ENCODE measurements around the gene DMAC2L.
"Not testable (repeated sequence)": the region's sequence is repeated elsewhere in the genome, so short reads cannot be mapped to it uniquely, and the experiment has no call there.

The DMAC2L gene

GRCh38 chr14:50331596-50331995 is 19.5 kb downstream of the DMAC2L start:
- no peak for DNase-seq

GRCh38 chr14:50333014-50333509 is 20.9 kb downstream of the DMAC2L start:
- DNase-seq, result peak; percentile 95

- no peak for DNase-seq
Measured at GRCh38 chr14:50334211-50334610, 22.1 kb downstream of the DMAC2L start.

DNA sequence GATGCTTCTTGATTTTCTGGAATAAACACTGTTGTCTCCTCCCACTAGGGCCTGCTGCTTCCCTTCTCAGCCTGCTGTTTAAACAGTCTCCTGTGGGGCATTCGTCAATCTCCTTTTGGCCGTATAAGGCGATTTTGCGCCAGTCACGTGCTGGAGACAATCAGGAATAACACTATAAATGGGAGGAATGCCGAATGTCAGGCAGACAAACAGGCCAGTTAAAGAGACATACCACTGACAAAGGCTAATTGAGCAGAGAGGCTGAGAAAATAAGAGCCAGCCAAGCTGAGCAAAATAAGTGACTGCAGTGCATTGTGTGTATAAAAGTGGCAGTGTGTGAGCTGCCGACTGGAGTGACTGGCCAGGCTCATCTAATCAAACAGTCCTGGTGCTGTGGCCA is 23.3 kb downstream of the DMAC2L start:
- DNase-seq, result peak; percentile 85

- peak; percentile 46 for DNase-seq
Measured at GRCh38 chr14:50335989-50336824, 24.1 kb downstream of the DMAC2L start.

DNA sequence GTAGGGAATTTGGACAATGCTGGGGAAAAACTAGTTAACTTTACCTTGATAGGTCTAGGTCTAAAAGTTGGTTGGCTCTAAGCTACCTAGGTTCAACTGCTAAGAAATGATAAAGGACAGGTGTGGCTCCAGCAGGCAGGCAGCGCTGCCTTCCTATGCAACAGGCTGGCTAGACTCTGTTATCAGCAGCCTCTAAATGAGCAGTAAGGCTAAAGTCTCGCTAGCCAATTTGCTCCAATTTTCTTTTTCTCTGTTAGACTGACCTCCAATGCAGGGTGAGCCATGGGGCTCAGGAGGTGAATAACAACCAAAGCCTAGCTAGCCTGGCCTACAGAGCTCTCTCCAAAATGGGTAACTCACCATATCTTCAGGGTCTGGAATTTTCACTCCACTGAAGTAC is 26.5 kb downstream of the DMAC2L start:
- DNase-seq, result no peak

DNA sequence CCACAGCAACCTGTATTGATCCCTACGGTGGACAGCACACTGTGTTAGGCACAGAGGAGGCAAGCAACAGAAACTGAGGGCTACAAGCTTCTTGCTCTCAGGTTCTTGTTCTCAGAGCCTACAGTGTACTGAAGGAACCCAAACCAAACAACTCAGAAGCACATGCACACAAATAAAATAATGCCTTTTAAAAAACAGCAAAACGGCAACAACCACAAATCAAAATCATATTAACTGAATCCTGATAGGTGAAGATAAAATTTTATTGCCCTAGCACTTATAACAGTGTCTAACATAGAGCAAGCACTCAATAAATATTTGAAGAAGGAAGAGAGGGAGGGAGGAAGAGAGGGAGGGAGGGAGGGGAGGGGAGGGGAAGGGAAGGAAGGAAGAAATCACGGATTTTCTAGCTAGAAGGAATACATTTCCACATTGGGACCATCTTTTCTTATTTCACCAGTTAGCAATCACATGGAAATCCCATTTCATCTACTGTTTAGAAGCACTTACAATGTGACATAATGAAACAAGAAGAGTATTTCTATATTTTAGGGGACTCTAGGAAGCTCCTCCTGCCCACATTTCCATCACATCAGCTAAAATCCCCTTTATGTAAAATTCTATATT is 27.2 kb downstream of the DMAC2L start:
- DNase-seq, result no peak

GRCh38 chr14:50340045-50340444 is 27.9 kb downstream of the DMAC2L start:
- DNase-seq, result no peak

GRCh38 chr14:50340963-50341362 is 28.8 kb downstream of the DMAC2L start:
- DNase-seq, result no peak

DNA sequence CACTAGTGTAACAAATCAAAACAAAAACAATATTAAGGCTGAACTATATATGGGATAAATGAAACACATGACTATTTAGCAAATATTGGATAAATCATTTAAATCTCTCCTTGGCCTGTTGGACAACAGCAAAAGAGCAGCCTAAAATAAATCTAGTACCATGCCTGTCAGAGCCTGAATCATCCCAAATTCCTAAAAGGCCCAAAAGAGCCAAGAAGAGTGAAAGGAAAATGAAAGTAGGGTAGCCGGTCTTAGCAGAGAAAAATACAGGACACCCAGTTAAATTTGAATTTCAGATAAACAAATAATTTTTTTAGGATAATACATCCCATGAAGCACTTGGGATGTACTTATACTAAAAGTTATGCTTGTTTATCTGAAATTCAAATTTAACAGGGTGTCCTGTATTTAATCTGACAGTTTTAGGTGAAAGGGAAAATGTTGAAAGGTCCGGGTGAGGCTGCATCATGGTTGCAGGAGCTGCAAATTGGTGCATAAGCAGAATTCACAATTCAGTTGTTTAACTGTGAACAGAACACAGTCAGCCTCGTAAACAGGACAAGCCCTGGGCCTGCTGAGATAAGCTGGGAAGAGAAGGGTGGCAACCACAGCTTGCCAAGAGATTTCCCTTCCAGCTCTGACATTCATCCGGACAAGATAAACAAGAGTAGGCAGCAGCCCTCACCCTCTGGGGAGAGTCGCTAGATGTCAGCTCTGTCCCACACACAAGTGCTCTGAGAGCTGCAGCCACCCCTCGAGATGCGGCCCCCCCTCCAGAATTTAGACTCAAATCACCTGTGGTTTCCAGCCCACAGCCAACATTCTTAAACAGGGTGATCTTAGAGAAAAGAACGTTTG is 30.3 kb downstream of the DMAC2L start:
- peak; percentile 90 for DNase-seq

DNA sequence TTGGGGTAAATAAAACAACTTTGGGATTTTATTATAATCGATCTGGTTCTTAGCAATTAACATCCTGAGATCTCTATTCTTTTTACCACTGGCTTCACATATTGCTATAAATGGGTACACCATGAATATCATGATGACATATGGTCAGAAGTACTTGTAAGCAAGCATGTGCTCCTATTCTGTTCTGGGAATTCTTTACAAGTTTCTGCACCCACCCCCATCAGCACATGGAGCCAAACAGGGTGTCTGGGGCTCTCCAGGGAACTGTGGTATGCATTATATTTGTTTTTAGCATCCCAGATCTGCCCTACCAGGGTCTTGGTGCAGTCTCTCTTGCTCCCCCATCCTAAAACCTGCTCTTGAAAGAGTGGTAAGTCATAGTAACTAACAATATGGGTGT is 31.3 kb downstream of the DMAC2L start:
- DNase-seq, result peak; percentile 60

DNA sequence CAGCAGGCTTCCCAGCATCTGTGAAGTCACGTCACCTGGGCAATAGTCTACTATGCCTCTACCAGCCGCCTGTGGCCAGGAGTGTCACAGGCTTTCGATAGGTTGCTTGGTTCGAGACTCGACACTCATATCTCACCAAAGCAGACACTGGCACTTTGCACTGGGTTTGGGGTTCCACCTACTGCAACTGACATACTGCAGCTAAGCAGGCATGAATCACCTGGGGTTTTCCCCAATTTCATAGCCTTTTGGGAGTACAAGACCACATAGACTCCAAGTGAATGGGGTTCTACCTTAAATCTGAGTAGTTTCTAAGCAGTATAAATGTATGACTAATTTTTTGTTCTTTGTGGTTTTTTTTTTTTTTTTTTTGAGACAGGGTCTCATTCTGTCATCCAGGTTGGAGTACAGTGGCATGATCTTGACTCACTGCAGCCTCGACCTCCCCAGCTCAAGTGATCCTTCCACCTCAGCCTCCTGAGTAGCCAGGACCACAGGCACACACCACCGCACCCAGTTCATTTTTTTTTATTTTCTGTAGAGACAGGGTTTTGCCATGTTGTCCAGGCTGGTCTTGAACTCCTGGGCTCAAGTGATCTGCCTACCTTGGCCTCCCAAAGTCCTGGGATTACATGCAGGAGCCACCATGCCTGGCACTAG is 32.1 kb downstream of the DMAC2L start:
- peak; percentile 65 for DNase-seq

GRCh38 chr14:50344876-50345563 is 32.9 kb downstream of the DMAC2L start:
- DNase-seq, result peak; percentile 64

DNA sequence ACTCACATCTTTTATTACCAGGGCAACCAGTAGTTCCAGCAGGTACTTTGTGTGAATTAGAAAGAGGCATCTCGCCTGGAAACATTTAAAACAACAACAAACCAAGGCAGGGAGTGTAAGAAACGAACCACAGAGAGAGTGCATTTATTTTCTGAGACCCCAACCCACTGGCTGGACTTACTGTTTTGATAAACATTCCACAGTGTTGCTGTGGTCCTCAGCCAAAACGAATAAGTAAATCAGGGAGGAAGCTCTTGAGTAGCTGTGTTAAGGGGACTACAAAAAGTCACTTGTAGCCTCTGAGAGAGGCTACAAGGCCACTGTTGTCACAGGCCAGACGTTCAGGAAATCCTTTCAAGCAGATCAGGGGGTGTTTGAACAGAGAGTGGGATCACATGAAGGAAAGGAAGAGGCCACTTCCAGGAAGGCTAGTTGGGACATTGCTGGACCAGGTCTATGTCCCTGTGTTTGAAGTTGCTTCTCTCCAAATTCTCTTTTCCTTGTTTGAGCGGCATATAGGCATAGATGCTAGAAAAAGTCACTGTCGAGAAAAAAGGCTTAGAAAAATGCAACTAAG is 33.8 kb downstream of the DMAC2L start:
- no peak for DNase-seq

DNA sequence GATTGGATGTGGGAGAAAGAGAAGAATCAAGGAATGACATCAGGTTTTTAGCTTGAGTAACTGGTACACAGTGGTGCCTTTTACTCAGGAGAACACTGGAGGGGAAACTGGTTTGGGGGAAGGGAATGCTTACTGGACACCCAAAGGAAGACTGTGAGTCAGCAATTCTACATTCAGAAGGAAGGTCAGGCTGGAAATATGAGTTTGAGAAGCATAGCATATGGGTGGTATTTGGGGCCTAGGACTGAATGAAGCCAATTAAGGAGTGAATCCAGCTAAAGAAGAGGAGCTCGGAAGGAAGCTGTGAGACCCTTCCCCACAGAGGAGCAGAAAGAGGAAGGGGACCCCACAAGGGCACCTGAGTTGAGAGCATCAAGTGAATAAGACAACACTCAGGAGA is 35.4 kb downstream of the DMAC2L start:
- DNase-seq, result peak; percentile 83

- DNase-seq, result no peak
Measured at GRCh38 chr14:50348933-50349332, 36.8 kb downstream of the DMAC2L start.

GRCh38 chr14:50350975-50351374 is 38.9 kb downstream of the DMAC2L start:
- peak; percentile 82 for DNase-seq

- DNase-seq, result no peak
Measured at GRCh38 chr14:50352584-50352983, 40.5 kb downstream of the DMAC2L start.

DNA sequence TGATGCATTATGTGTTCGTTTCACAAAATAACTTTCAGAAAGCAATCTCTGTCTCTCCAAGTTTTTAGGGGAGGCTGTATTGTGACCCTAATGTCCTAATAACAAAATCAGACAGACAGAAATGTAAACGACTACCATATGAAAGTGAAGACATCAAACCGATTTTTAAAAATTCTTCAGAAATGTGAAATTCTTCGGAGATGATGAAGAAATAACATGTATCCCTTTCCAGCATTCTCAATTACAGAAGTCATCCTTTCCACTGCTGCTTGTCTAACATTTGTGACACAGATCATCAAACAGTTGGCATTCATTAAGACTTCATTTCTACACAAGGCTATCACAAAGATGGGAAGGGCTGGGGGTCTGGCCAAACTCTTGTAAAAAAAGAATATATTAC is 41.0 kb downstream of the DMAC2L start:
- DNase-seq, result peak; percentile 66

- no peak for DNase-seq
Measured at GRCh38 chr14:50354527-50354926, 42.4 kb downstream of the DMAC2L start.

DNA sequence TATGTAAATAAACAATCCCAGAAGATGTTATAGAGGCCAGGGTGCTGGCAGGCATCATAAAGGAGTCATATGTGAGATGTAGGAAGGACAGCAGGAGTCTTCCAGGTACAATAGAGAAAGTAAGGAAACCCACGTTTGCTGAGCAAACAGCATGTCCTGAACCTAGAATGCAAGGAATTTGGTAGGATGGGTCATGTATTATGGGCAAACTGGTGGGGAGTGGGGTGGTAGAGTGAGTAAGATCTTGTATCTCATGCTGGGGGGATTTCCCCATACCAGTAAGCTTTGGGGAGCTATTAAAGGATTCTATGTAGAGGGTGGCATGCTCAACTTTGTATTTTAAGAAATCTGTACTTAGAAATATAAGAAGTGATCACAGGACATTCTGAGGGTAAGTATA is 43.6 kb downstream of the DMAC2L start:
- no peak for DNase-seq

GRCh38 chr14:50356283-50356682 is 44.2 kb downstream of the DMAC2L start:
- DNase-seq, result not testable (repeated sequence)
